Tongue (tissue), 2 donors: ENCODE data around the gene GEMIN2. TPM values are rescaled to one million over a fixed set of nuclear protein-coding genes. Genes with fewer than 3 reads are reported as not detected.
A peak's percentile ranks its signal among the peaks of the same experiment; 100 is the strongest.
"Not testable (repeated sequence)": the region's sequence is repeated elsewhere in the genome, so short reads cannot be mapped to it uniquely, and the experiment has no call there.

Source experiments
- DNase-seq: peaks from one replicate; pipeline ENCODE4 v3.0.0-alpha.2; 2015
- total RNA-seq: library from RNA; depleted of rRNA; stranded (reverse); fragments of >200 nt; gene quantifications from one replicate; pipeline ENCODE4 v1.2.3, GENCODE V29; 2014

GEMIN2 gene, protein sequence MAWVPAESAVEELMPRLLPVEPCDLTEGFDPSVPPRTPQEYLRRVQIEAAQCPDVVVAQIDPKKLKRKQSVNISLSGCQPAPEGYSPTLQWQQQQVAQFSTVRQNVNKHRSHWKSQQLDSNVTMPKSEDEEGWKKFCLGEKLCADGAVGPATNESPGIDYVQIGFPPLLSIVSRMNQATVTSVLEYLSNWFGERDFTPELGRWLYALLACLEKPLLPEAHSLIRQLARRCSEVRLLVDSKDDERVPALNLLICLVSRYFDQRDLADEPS
- 36.0 TPM for total RNA-seq

DNA sequence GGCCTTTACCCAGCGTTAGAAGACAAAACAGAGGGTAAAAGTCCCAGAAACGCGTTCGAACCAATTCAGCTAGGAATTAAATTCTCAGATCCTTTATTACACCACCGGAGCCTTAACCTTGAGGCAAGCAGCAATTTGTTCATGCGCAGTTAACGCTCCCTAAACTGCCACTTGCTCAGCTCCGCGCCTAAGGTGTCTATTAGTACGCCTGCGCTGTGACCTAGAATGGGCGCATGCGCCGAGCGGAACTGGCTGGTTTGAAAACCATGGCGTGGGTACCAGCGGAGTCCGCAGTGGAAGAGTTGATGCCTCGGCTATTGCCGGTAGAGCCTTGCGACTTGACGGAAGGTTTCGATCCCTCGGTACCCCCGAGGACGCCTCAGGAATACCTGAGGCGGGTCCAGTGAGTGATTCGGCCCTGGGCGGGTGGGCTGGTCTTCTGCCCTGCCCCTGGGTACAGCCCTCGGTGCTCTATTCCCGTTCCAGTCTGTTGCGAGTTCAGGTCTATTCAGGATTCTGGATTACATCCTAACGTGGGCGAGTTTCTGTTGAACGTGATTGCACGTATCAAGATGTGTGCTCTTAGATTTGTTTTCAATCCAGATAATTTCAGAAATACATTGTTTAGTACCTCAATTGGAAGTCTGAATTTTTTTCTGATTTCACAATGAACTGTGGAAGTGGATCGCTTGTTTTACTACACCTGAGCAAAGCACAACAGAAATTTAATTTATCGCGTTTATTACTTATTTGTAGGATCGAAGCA lies at the start of gene GEMIN2:
GEMIN2 (plus strand) TSS at position 251 of the 766 bp plus-strand sequence; CDS start at position 267, 16 bp downstream.
- peak; percentile 98 for DNase-seq

DNA sequence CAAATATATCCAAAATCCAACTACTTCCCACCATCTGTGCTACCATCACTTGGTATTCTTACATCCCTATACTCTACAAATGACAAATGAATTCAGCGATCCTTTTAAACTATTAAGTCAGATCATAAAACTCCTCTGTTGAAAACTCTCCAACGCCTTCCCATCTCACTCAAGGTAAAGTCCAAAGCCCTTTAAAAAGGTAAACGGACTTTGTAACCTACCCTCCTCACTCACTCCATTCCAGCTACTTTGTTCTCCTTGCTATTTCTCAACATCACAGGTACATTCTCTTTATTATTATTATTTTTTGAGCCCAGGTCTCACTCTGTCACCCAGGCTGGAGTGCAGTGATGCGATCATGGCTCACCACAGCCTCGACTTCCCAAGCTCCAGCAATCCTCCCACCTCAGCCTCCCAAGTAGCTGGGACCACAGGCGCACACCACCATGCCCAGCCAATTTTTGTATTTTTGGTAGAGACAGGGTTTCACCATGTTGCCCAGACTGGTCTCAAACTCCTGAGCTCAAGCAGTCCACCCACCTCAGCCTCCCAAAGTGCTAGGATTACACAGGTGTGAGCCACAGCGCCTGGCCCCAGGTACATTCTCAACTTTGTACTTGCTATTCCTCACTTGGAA lies 44.8 kb upstream of the GEMIN2 start:
- not testable (repeated sequence) for DNase-seq

DNA sequence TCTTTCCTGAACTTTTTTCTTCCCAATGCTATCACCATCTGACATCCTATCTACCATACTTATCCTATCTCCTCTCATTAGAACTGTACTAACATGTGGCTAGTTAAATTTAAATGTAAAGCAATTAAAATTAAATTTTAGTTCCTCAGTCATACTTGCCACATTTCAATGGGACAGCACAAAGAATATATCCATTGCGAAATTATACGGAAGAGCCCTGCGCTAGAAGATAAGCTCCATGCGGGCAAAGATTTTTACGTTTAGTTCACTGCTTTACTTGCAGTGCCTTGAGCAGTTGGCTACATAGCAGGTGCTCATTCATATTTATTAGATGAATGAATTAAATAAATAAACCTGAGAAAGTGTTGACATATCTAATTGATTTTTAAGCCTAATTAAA lies 44.2 kb upstream of the GEMIN2 start:
- no peak for DNase-seq

DNA sequence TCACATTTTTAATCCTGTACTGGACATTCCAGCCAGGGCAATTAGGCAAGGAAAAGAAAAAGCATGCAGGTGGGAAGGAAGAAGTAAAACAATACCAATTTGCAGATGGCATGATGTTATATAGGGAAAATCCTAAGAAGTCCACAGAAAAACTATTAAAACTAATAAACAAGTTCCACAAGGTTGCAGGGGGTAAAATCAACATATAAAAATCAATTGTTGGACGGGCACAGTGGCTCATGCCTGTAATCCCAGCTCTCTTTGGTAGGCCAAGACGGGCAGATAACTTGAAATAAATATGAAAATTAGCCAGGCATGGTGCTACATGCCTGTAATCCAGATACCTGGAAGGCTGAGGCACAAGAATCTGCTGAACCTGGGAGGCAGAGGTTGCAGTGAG lies 43.0 kb upstream of the GEMIN2 start:
- DNase-seq, result no peak

DNA sequence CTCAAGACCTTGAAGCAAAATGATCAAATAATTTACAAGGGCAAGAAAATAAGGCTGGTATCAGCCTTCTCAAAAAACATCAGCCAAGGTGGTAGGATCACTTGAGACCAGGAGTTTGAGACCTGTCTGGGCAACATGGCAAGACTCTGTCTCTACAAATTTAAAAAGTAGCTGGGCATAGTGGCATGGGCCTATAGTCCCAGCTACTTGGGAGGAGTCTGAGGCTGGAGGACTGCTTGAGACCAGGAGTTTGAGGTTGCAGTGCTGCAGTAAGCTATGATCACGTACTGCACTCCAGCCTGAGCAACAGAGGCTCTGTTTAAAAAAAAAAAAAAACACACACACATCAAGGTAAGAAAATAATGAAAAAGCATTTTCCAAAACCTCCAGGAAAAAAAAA lies 33.2 kb upstream of the GEMIN2 start:
- DNase-seq, result no peak

DNA sequence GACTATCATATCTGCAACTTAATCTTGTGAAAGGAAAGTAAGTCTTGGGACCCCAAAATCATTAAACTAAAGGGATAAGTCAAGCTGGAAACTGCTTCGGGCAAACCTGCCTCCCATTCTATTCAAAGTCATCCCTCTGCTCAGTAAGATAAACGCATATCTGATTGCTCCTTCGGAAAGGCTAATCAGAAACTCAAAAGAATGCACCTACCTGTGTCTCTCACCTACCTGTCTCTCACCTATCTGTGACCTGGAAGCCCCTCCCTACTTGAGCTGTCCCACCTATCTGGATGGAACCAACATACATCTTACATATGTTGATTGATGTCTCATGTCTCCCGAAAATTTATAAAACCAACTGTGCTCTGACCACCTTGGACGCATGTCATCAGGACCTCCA lies 31.0 kb upstream of the GEMIN2 start:
- DNase-seq, result no peak

DNA sequence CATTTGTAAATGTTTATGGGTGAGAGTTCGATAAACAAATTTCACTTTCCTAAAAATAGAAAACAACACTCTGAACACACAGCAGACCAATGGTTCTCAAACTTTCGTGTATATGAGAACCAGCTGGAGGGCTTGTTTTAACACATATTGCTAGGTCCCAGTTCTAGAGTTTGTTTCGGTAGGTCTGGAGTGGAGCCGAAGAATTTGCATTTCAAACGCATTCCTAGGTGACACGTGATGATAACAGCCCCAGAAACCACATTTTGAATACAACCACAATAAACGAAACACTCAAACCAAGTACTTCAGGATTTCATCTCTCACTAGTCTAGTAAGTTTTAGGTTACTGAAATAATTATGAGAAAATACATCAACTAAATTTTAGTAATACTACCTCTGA lies 28.2 kb upstream of the GEMIN2 start:
- DNase-seq, result no peak

- no peak for DNase-seq
These were observed 26.6 kb upstream of the GEMIN2 start for GRCh38 chr14:39087493-39087892.

DNA sequence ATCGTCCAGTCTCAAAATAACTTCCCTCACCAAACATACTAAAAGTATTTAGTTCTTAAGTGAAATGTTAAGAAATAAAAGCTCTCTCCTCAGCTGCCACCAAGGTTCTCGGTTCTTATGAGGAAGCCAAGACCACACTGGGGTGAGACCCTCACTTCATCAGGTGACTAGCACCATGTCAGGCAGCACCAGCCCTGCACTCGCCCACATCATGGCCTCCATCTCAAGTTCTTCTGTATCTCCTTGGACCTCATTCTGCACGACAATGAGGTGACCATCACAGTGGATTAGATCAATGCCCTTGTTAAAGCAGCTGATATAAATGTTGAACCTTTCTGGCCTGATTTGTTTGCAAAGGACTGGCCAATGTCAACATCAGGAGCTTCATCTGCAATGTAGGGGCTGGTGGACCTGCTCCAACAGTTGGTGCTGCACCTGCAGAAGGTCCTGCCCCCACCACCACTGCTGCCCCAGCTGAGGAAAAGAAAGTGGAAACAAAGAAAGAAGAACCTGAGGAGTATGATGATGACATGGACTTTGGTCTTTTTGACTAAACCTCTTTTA lies 23.5 kb upstream of the GEMIN2 start:
- no peak for DNase-seq

DNA sequence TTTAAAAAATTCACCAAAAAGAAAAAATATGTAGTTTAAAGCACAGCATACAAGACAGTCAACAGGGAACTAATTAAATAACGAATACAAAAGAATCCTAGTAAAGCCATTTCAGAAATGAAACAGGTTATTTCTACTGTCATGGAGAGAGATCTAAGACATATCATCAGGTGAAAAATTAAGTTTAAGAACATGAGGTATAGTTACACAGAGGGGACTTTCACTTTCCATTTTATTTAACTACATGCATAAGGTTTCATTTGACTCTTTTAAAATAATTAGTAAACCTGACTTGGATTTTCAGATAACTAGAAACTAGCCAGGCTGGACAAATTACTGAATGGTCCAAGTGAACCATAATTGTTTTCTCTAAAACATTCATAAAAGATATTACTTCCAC lies 22.4 kb upstream of the GEMIN2 start:
- DNase-seq, result no peak

DNA sequence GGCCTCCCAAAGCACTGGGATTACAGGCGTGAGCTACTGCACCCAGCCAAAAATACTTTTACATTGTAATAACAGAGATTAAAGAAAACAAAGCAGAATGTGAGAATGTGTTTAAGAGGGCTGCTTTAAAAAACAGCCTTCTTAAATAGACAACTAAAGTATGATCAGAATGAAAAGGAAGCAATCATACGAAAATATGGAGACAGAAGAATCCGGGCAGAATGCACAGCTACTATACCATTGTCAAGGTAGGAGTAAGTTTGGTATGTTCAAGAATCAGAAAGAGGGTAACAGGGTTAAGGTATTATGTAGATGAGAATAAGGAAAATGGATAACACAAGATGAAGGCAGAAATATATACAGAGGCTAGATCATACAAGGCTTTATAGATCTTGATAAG lies 19.6 kb upstream of the GEMIN2 start:
- DNase-seq, result no peak

- DNase-seq, result no peak
These were observed 17.0 kb upstream of the GEMIN2 start for GRCh38 chr14:39097159-39097558.

- not testable (repeated sequence) for DNase-seq
These were observed 14.9 kb upstream of the GEMIN2 start for GRCh38 chr14:39099215-39099614.

DNA sequence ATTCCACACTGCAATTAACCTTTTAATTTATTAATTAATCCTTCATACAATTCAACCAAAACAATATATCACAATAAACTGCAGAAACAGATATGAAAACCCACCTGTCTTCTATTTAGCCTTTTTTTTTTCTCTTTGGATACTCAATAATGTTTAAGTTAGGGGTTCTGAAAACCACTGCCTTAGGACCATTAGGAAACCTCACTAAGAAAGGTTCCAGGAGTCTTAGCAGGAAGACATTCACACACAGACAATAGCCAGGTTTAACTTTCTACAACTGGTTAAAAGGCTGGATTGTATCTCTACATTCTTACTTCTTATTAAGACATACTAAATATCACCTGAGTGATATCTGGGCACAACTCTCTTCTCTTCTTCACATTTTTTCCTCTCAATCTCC lies 14.4 kb upstream of the GEMIN2 start:
- DNase-seq, result no peak

- peak; percentile 60 for DNase-seq
These were observed 11.7 kb upstream of the GEMIN2 start for GRCh38 chr14:39102265-39102968.

DNA sequence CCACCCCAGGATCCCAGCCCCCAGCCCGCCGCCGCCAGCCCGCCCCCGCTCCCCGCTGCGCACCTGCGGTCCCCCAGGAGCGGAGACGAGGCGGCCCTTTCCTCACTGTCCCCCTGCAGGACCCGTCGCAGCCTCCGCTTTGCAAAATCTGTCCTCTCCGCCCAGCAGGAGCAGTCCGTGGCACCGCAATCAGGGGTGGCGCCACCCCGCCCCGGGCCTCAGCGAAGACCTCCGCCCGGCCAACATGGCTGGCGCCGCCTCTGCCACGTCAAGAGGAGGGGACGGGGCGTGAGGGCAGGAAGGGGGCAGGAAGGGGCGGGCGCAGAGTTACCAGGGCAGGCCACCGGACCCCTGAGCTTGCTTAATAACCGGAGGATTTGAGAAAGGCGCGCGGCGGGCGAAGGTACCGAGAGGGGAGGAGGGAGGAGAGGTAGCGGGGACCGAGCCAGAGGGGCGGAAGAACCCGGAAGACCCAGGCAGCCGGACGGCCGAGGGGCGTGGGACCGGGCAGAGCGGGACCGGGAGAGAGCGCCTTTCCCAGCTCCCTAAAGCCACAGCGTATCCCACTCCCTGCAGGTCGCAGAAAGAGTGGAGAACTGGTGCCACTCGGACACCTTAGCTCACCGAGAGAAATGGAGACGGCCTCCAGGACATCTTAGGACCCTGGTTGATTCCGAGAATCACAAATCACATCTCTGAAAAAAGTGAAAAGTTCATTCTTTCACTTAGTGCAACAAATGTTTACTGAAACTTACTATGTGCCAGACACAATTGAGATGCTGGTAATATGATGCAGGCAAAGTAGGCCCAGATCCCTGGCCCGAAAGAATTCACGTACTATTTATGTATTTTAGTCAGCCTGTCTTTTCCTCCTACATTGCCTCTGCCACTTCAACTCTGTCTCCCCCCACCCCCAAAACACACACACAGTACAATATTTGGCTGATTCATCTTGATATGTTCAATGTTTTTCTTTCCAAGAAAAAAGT lies 10.9 kb upstream of the GEMIN2 start, which contains the start of gene SEC23A:
SEC23A (minus strand) TSS at position 267 of the 989 bp plus-strand sequence. CDS start 7,117 bp downstream, outside the sequence.
- peak; percentile 95 for DNase-seq

GRCh38 chr14:39104078-39104801 lies 9.9 kb upstream of the GEMIN2 start:
- not testable (repeated sequence) for DNase-seq

DNA sequence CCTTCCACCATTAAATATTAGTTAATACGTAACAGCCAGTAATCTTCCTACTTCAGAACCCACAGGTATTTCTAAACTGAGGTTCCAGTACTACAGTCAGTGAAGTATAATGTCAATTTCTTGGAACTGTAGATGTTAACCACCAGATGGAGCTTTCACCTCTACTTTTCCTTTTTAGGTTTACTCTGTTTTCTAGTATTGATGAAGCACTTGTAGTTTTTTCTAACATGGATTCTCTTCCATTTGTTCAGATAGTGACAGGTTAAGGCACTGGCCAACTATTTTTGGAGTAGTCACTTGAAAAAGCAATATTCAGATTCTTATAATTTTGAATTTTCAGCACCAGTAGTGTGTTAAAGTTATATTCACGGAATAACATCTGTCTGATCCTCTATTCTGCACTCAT lies 6.5 kb upstream of the GEMIN2 start:
- DNase-seq, result peak; percentile 47

DNA sequence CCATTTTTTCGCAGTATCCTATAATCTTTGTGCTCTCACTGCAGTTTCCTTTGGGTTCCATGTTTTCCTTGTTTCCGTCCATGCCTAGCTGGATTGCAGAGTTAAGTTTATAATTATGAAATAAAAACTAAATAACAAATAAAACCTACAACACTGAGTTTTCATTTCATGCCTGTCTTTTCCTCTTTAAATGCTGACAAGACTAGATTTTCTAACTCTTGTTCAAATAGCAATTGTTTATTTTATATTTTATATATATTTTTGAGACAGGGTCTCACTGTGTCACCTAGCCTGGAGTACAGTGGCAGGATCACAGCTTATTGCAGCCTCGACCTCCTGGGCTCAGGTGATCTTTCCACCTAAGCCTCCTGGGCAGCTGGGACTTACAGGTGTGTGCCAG lies 5.3 kb upstream of the GEMIN2 start:
- no peak for DNase-seq
